Cardiac muscle cell (in vitro differentiated cells and primary cell): ENCODE measurements around the gene MT1X. TPM values are rescaled to one million over a fixed set of nuclear protein-coding genes. Genes with fewer than 3 reads are reported as not detected.
A peak's percentile ranks its signal among the peaks of the same experiment; 100 is the strongest.

ENCODE experiments used
- DNase-seq, 2 donors: peaks; one replicate each; pipeline versions ENCODE4 v3.0.0 to v3.0.0-alpha.2; 2010 to 2017; ENCODE audit warnings: low read depth in 1 of 2, low spot score in 1 of 2
- H3K27ac ChIP-seq: fragments of 200-600 bp; sonication (generic); 2 replicates; pipeline ENCODE4 v1.5.1; 2016
- H3K27me3 ChIP-seq: fragments of 200-600 bp; sonication (generic); 2 replicates; pipeline ENCODE4 v1.6.0; 2016; ENCODE audit warnings: control low read depth
- H3K36me3 ChIP-seq: fragments of 200-600 bp; sonication (generic); 2 replicates; pipeline ENCODE4 v1.5.1; 2016; ENCODE audit warnings: control low read depth
- H3K4me1 ChIP-seq: fragments of 200-600 bp; sonication (generic); 2 replicates; pipeline ENCODE4 v1.8.1; 2017; ENCODE audit warnings: low read depth, mild to moderate bottlenecking, mixed run types
- H3K4me3 ChIP-seq: fragments of 200-600 bp; sonication (generic); 2 replicates; pipeline ENCODE4 v1.5.1; 2016; ENCODE audit warnings: mild to moderate bottlenecking
- H3K9me3 ChIP-seq: fragments of 200-600 bp; sonication (generic); 2 replicates; pipeline ENCODE4 v1.5.1; 2017; ENCODE audit warnings: low read depth, mild to moderate bottlenecking, control low read depth
- polyA plus RNA-seq: library from polyadenylated mRNA; unstranded; fragments of >200 nt; fragmentation: Nextera tagmentation; extraction: Ambion mirVana; gene quantifications from 2 replicates; pipeline ENCODE4 v1.2.1, GENCODE V29; 2016
- total RNA-seq: library from RNA; depleted of rRNA; stranded (reverse); fragments of >200 nt; gene quantifications from 2 replicates; pipeline ENCODE4 v1.2.3, GENCODE V29; 2016
- TF ChIP-seq, protein P1 (sequence below): IDR thresholded peaks from 2 replicates; pipeline ENCODE4 v1.5.1; 2012; ENCODE audit warnings: low read depth, mild to moderate bottlenecking, low read length

MT1X gene
- total and polyA plus RNA-seq, 2 experiments from 2014 or later = 5.7 to 11.1 TPM

GRCh38 chr16:56643080-56643778 is 39.0 kb upstream of the MT1X start:
- H3K4me1 ChIP-seq = peaks cover 5% of the 10 kb centered on the region
- TF ChIP-seq, protein P1, sequence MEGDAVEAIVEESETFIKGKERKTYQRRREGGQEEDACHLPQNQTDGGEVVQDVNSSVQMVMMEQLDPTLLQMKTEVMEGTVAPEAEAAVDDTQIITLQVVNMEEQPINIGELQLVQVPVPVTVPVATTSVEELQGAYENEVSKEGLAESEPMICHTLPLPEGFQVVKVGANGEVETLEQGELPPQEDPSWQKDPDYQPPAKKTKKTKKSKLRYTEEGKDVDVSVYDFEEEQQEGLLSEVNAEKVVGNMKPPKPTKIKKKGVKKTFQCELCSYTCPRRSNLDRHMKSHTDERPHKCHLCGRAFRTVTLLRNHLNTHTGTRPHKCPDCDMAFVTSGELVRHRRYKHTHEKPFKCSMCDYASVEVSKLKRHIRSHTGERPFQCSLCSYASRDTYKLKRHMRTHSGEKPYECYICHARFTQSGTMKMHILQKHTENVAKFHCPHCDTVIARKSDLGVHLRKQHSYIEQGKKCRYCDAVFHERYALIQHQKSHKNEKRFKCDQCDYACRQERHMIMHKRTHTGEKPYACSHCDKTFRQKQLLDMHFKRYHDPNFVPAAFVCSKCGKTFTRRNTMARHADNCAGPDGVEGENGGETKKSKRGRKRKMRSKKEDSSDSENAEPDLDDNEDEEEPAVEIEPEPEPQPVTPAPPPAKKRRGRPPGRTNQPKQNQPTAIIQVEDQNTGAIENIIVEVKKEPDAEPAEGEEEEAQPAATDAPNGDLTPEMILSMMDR = peak; percentile 46
- H3K9me3 ChIP-seq = no peaks in the 10 kb centered on the region
- peak; percentile 39 to 70 for DNase-seq
- H3K27ac ChIP-seq = no peak overlapping the region
- peaks cover 100% of the 10 kb centered on the region for H3K27me3 ChIP-seq
- H3K4me3 ChIP-seq = no peak overlapping the region
- no peaks in the 10 kb centered on the region for H3K36me3 ChIP-seq

GRCh38 chr16:56643833-56644232 is 38.4 kb upstream of the MT1X start:
- H3K27me3 ChIP-seq = peaks cover 100% of the 10 kb centered on the region
- TF ChIP-seq, protein P1 = peak; percentile 14
- no peak overlapping the region for H3K27ac ChIP-seq
- no peak for DNase-seq
- peaks cover 5% of the 10 kb centered on the region for H3K4me1 ChIP-seq
- no peak overlapping the region for H3K4me3 ChIP-seq
- H3K9me3 ChIP-seq = no peaks in the 10 kb centered on the region
- H3K36me3 ChIP-seq = no peaks in the 10 kb centered on the region

- Histone ChIP-seq H3K4me1 (peaks cover 5% of the 10 kb centered on the region), H3K36me3 (no peaks in the 10 kb centered on the region), H3K4me3 (no peak overlapping the region), H3K27me3 (peaks cover 100% of the 10 kb centered on the region), H3K27ac (no peak overlapping the region), H3K9me3 (no peaks in the 10 kb centered on the region)
- TF ChIP-seq, protein P1 = no peak
- DNase-seq = no peak
These were observed 37.0 kb upstream of the MT1X start for GRCh38 chr16:56645311-56645710.

GRCh38 chr16:56645838-56646237 is 36.4 kb upstream of the MT1X start:
- TF ChIP-seq, protein P1 = no peak

GRCh38 chr16:56647641-56648431 is 34.4 kb upstream of the MT1X start:
- Histone ChIP-seq H3K4me3 (no peak overlapping the region), H3K27ac (no peak overlapping the region), H3K27me3 (peaks cover 100% of the 10 kb centered on the region)

More at GRCh38 chr16:56645838-56646237, 36.4 kb upstream of the MT1X start:
- DNase-seq = no peak
- H3K4me1 ChIP-seq = peaks cover 5% of the 10 kb centered on the region
- H3K27me3 ChIP-seq = peaks cover 100% of the 10 kb centered on the region
- no peaks in the 10 kb centered on the region for H3K9me3 ChIP-seq
- H3K27ac ChIP-seq = no peak overlapping the region
- no peak overlapping the region for H3K4me3 ChIP-seq
- H3K36me3 ChIP-seq = no peaks in the 10 kb centered on the region

More at GRCh38 chr16:56647641-56648431, 34.4 kb upstream of the MT1X start:
- no peak for DNase-seq
- Histone ChIP-seq H3K4me1 (peaks cover 5% of the 10 kb centered on the region), H3K9me3 (no peaks in the 10 kb centered on the region), H3K36me3 (no peaks in the 10 kb centered on the region)
- TF ChIP-seq, protein P1 = no peak
